ENCODE measurements around the gene KIF26B. TPM values are rescaled to one million over a fixed set of nuclear protein-coding genes. Genes with fewer than 3 reads are reported as not detected.

Gene KIF26B
- total and polyA plus RNA-seq, 2 experiments from 2014 or later, result 0.03 to 0.76 TPM

DNA sequence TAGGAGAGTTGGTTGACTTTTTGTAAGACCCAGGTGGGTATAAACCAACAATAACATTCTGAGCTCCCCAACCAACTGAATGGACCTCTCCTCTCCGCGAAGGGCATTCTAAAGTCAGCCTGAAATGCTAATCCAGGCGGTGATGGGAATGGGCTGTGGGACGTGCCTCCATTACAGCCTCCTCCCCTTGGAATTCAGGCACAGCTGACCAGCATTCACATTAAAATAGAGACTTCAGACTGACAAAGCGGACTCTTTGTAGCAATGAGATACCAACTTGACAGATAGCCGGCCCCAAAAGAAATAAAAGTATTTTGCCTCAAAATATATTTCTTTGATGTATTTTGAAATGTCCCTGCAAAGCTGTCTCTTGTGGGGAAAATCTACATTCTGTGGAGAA lies 101.7 kb downstream of the KIF26B start:
- Mint-ChIP-seq H3K4me3 (peak overlapping the region; percentile 9; the same call in 1 of the 3 replicates), H3K9me3 (peaks cover 11% of the 10 kb centered on the region; the same call in 2 of the 3 replicates), H3K4me1 (peaks cover 25% of the 10 kb centered on the region), H3K36me3 (ENCODE audit: low read depth) (peaks cover 4% of the 10 kb centered on the region; the same call in 2 of the 3 replicates), H3K27me3 (ENCODE audit: insufficient read depth, low read depth, poor library complexity) (peaks cover 8% of the 10 kb centered on the region), H3K27ac (no peak overlapping the region)
- H3F3A ChIP-seq (replicated peaks; ENCODE audit: low read depth), result no peaks in the 10 kb centered on the region
- ATAC-seq, result peak; percentile 97
- no peaks in the 10 kb centered on the region for H3K36me3 ChIP-seq (ENCODE audit: insufficient read depth)
- H3K9me2 ChIP-seq (ENCODE audit: insufficient read depth), result peaks cover 6% of the 10 kb centered on the region; the same call in 1 of the 2 replicates
- H3K27ac ChIP-seq (ENCODE audit: low read depth), result no peak overlapping the region
- no peaks in the 10 kb centered on the region for H3K79me2 ChIP-seq (replicated peaks; ENCODE audit: insufficient read depth)
- no peak for TF ChIP-seq POLR2AphosphoS5 (IDR thresholded peaks at IDR 0.05; ENCODE audit: low read depth)
- 0 out of 2 replicates have a peak, but pooled peaks have one; percentile 23 for TF ChIP-seq CREB1 (CRISPR knock-in tag; IDR thresholded peaks at IDR 0.05; ENCODE audit: low read depth)
- TF ChIP-seq, protein P1, sequence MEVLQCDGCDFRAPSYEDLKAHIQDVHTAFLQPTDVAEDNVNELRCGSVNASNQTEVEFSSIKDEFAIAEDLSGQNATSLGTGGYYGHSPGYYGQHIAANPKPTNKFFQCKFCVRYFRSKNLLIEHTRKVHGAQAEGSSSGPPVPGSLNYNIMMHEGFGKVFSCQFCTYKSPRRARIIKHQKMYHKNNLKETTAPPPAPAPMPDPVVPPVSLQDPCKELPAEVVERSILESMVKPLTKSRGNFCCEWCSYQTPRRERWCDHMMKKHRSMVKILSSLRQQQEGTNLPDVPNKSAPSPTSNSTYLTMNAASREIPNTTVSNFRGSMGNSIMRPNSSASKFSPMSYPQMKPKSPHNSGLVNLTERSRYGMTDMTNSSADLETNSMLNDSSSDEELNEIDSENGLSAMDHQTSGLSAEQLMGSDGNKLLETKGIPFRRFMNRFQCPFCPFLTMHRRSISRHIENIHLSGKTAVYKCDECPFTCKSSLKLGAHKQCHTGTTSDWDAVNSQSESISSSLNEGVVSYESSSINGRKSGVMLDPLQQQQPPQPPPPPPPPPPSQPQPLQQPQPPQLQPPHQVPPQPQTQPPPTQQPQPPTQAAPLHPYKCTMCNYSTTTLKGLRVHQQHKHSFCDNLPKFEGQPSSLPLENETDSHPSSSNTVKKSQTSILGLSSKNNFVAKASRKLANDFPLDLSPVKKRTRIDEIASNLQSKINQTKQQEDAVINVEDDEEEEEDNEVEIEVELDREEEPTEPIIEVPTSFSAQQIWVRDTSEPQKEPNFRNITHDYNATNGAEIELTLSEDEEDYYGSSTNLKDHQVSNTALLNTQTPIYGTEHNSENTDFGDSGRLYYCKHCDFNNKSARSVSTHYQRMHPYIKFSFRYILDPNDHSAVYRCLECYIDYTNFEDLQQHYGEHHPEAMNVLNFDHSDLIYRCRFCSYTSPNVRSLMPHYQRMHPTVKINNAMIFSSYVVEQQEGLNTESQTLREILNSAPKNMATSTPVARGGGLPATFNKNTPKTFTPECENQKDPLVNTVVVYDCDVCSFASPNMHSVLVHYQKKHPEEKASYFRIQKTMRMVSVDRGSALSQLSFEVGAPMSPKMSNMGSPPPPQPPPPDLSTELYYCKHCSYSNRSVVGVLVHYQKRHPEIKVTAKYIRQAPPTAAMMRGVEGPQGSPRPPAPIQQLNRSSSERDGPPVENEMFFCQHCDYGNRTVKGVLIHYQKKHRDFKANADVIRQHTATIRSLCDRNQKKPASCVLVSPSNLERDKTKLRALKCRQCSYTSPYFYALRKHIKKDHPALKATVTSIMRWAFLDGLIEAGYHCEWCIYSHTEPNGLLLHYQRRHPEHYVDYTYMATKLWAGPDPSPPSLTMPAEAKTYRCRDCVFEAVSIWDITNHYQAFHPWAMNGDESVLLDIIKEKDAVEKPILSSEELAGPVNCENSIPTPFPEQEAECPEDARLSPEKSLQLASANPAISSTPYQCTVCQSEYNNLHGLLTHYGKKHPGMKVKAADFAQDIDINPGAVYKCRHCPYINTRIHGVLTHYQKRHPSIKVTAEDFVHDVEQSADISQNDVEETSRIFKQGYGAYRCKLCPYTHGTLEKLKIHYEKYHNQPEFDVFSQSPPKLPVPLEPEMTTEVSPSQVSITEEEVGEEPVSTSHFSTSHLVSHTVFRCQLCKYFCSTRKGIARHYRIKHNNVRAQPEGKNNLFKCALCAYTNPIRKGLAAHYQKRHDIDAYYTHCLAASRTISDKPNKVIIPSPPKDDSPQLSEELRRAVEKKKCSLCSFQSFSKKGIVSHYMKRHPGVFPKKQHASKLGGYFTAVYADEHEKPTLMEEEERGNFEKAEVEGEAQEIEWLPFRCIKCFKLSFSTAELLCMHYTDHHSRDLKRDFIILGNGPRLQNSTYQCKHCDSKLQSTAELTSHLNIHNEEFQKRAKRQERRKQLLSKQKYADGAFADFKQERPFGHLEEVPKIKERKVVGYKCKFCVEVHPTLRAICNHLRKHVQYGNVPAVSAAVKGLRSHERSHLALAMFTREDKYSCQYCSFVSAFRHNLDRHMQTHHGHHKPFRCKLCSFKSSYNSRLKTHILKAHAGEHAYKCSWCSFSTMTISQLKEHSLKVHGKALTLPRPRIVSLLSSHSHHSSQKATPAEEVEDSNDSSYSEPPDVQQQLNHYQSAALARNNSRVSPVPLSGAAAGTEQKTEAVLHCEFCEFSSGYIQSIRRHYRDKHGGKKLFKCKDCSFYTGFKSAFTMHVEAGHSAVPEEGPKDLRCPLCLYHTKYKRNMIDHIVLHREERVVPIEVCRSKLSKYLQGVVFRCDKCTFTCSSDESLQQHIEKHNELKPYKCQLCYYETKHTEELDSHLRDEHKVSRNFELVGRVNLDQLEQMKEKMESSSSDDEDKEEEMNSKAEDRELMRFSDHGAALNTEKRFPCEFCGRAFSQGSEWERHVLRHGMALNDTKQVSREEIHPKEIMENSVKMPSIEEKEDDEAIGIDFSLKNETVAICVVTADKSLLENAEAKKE (CRISPR knock-in tag; IDR thresholded peaks at IDR 0.05), result peak; percentile 37; the same call in 1 of the 2 replicates
- no peak for TF ChIP-seq ZNF114 (CRISPR knock-in tag; IDR thresholded peaks at IDR 0.05)
- no peak for TF ChIP-seq STAT1 (IDR thresholded peaks at IDR 0.05; ENCODE audit: unreplicated experiment)
- peak; percentile 37; the same call in 1 of the 2 replicates for TF ChIP-seq NANOG (IDR thresholded peaks at IDR 0.05; ENCODE audit: borderline replicate concordance)
- no peaks in the 10 kb centered on the region for H4K20me1 ChIP-seq (replicated peaks; ENCODE audit: insufficient read depth)
- no peak overlapping the region for H3K4me3 ChIP-seq
- DNase-seq (ENCODE audit: low spot score), result peak; percentile 87
- H2AFZ ChIP-seq, result no peak overlapping the region
- no peaks in the 10 kb centered on the region for H3K27me3 ChIP-seq (ENCODE audit: insufficient read depth)
- H3K4me1 ChIP-seq (ENCODE audit: insufficient read depth), result peaks cover 12% of the 10 kb centered on the region; the same call in 1 of the 2 replicates
- H3K4me2 ChIP-seq, result peak overlapping the region; percentile 23; the same call in 1 of the 2 replicates
